HT1080 (cell line): ENCODE data around the gene DNAH8. TPM values are rescaled to one million over a fixed set of nuclear protein-coding genes. Genes with fewer than 3 reads are reported as not detected.
A peak's percentile ranks its signal among the peaks of the same experiment; 100 is the strongest.

Experiments used
- DNase-seq: peaks from one replicate; pipeline ENCODE4 v3.0.0-alpha.2; 2015; ENCODE audit warnings: low read depth
- total RNA-seq: library from RNA; depleted of rRNA; stranded (reverse); fragments of >200 nt; shearing (Covaris generic); gene quantifications from 2 replicates; pipeline ENCODE4 v1.2.3, GENCODE V29; 2014

The DNAH8 gene
- total RNA-seq, 1 experiment from 2014 or later = not detected

DNA sequence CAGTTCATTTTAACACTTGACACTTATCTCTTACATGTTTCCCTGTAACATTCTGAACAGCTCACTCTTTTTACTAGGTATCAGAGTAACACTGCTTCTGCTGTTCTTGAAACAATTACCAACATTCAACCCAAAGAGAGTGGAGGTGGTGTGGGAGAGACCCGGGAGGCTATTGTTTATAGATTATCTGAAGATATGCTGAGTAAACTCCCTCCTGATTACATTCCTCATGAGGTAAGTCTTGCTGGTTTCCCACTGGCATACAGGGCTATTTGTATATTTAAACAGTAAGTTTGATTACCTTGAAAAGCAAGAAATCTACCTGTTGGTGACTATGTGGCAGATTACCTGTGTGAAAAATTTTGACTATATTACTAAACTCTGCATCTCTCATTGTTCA lies 293.6 kb downstream of the DNAH8 start:
- DNase-seq = no peak

DNA sequence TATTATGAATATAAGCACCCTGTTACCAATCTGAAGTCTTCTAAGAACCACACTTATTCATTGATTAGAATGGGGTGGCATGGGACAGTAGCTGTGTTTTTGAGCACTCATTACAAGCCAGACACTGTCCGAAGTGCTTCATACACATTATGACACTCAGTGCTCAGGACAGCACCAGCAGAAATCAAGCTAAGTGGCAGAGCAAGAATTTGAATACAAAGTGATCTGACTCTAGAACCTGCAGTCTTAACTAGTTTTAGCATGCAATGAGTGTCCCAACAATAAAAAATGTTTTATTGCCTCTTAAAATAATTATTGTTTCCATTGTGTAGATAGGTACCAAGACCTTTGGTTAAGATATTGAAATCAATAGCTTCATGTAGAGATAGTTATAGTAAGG lies 294.4 kb downstream of the DNAH8 start:
- DNase-seq = no peak

DNA sequence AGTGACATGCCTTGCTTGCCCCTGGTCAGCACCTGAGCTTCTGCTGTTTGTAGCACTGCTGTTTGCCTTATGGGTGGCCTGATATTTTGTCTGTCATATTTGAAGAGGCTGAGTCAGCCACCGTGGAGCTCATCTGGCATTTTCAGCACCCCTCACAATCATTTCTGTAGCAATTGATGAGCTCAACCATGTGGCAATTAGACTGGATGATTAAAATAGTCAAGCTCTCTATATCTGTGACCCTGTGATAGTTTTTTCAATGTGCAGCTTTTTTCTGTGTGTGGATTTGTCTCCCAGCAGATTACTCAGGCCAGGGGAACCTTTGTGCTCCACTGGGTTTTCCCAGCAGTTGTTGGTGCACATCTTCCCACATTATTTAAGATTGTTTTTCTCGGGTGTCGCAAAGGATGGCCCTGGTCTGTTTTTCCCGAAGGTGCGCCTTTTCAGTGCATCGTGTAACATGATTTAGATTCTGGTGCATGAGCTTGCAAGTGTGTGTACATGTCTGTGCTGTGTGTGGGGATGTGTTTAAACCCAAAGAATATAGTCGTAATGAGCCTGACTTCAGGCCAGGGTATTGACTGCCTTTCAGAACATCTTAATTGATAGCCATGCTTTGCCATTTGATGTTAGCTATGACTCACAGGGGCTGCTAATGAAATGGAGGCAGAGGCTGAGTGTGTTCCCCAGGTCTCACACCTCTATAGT lies 301.9 kb downstream of the DNAH8 start:
- no peak for DNase-seq

DNA sequence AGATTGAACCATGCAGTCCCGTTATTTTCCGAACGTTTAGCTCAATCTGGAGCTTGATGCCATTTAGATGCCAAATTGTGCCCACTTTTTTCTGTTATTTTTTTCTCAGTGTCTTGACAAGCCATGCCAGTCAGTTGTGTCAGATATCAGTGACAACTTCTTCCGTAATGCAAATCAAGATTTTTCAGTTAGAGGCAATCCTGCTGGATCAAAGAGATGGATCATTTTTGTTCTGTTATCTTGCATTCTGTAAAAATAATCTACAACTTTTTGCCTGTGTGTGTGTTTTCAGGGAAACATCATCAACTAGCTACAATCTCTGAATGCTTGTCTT lies 302.4 kb downstream of the DNAH8 start:
- no peak for DNase-seq

DNA sequence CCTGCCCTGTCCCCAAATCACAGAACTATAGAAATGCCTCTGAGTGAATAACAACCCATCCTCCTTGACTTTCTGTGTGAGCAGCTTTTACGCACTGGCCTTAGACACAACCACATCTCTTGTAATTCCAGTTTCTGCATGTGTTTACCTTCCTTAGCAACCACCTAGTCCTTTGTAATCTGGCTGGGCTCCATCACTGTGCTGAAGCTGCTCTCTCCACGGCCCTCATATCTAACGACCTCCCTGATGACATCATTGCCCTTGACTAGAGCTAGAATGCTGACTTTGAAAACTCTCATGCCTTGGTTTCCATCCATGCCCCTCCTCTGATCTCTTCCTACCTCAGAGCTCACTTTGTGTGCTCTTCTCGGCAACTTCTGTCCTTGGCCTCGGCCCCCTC lies 303.0 kb downstream of the DNAH8 start:
- no peak for DNase-seq

DNA sequence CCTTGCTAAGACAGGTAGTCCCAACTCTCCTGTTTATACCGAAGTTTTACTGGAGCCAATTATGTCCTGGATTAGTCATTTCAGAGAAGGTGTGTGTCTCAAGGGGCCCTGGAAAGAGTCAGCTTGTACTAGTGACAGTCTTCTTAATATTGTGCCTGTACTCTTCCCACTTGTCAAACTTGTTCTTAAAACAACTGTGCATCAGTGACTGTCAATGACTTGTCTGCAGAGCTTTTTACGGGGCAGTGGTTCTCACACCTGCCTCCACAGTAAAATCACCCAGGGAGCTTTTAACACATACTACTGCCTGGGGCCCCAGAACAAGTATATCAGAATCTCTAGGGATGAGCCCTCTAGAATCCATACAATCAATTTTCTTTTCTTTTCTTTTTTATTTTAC lies 305.0 kb downstream of the DNAH8 start:
- no peak for DNase-seq

DNA sequence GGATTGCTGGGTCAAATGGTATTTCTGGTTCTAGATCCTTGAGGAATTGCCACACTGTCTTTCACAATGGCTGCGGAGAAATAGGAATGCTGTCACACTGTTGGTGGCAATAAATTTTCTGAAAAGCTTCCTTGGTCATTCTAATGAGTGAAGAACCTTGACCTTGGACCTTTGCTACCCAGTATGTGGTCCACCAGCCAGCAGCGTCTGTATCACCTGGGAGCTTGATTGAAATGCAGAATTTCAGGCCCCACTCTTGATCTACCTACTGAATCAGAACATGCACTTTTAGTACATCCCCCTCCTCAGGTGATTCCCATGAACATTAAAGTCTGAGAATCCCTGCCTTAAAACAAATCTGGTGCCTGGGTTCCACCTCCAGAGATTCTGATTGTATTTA lies 305.9 kb downstream of the DNAH8 start:
- DNase-seq = no peak

DNA sequence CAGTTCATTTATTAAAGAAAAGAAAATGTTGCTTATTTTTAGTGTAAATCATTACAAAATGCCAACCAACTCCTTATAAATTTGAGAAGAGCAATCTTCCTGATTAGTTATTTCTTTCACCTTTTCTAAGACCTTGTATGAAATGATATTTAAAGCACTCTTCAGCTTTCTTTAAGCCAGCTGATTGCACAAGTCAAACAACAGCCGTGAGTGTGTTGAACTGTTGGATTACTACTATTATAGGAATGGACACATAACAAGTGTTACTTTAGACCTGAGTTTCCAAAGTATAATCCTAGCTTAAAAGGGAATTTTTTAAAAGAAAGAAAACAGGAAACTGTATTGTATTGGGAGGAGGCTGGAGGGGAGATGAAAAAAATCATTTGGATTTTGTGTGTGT lies 306.7 kb downstream of the DNAH8 start:
- no peak for DNase-seq

DNA sequence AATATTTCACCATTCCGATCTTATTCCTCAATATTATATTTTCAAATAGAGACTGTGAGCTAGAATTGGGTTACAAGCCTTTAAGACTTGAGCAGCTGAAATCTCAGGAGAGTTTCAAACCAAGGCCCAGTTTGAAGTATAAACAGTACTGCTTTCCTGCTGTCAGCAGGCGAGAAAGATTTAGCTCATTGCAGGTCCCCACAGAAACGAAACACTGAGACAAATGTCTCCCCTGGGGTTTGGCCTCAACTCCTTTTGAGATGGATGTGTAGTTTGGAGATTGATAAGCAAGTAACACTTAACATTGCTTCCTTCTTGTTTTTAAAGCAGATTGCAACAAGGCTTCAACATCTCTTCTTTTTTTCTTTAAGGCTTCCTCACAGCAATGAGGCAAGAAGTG lies 311.1 kb downstream of the DNAH8 start:
- no peak for DNase-seq

DNA sequence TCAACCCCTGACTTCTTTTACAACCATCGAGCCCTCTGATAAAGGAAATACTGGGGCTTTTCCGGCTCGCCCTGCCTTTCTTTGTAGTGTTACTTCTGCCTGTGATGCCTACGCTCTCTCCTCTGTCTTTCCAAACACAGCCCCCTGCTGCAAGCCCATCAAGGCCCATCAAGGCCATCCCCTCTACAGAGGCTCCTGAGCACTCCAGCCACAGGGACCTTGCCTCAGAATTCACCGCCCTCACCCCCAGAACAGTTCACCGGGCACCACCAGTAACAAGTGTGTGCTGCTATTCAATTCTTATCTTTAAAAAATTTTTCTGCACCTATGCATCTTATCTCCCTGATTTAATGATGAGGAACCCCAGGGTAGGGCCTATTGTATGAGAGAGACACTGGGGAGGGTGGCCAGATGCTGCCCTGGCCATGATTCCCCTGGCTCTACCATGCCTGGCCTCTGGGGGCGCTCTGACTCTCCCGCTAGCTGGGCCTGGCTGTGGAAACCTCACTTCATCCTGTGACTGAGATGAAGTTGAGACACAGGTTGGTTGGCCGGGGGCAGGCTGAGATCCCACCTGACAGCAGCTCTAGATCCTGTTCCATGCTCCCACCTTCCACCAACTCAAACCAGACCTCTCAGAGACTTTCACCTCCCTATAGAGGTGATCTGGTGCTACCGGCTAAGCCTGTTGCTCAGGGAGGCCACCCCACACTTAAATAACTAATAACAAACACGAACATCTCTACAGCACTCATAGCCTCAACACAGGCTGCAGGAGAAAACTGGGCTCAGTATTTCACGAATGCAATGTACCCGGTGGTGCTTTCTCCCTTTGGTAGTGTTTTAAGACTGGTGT lies 314.3 kb downstream of the DNAH8 start:
- DNase-seq = peak; percentile 30

DNA sequence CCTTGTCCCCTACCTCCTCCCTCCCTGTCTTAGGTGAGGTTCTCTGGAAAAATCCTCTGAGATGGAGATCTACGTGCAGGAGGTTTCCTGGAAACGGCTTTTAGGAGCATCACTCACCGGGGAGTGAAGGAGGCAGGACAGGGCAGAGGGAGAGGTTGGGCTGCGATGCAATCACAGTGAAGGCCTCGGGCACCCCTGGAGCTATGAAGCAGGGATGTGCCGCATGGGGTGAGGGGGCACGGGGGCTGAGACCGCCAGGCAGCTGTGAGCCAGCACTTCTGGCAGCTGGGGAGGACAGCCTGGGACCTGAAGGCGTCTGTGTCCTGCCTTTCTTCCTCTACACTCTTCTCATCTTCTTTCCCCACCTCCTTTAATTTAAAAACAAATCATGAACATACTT lies 320.6 kb downstream of the DNAH8 start:
- DNase-seq = no peak

DNA sequence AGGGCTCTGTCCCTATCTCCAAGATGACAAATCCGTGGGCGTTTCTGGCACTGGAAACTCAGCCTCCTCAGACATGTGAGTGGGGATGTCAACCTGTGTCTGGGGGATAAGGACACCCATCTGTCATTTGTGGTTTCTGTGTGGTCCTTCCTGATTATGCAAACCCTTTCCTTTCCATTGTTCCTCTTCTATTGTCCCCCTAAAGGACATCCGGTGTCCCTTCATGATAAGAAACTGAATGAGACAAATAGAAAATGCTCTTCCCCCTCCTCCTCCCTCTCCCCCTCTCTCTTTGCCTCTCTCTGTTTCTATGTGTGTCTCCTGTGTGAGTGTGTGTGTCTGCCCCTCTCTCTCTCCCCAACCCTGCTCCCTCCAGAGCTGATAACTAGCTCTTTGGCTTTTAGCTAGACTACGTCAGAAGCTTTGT lies 322.0 kb downstream of the DNAH8 start:
- DNase-seq = peak; percentile 14

DNA sequence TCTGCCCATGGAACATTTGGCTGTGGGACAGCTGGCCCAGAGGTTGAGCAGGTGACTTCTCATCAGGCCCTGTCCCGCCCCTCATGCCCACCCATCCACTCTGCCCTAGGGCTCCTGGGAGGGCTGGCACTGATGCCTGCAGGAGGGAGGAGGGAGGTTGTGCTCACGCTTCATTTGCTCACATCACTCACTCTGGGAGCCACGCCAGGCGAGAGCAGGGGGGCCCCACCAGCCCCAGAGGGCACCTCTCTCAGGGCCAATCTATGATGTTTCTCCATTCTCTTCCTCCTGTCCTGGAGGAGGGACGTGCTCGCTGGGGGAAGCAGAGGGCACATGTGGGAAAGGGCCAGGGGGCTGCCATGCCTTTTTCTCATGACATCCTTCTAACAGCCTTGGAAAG lies 322.6 kb downstream of the DNAH8 start:
- DNase-seq = no peak

DNA sequence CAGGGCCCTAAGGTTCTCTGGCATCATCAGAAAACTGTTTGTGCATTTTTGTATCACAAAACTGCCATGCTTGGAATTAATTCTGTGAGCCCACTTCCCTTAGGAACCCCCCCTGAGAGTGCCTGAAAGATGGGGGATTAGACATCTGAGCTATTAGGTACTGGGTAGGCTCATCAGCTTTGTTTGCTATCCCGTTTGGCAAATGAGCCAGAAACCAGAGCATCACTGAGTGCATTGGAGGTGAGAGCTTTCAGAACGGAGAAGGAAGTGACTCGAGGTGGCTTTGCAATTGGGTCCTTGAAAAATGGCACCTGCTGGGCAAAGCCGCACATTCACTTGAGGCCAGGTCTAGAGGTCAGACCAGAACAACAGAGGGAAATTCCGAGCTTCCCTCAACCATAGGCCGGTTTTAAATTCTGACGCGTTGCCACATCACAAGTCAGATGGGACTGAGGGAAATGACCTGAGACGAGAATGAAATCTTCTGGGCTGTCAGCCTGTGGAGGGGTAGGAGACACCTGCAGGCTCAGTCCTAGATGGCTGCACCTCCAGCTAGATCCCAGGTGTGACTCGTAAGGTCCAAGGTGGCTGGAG lies 325.1 kb downstream of the DNAH8 start:
- no peak for DNase-seq

DNA sequence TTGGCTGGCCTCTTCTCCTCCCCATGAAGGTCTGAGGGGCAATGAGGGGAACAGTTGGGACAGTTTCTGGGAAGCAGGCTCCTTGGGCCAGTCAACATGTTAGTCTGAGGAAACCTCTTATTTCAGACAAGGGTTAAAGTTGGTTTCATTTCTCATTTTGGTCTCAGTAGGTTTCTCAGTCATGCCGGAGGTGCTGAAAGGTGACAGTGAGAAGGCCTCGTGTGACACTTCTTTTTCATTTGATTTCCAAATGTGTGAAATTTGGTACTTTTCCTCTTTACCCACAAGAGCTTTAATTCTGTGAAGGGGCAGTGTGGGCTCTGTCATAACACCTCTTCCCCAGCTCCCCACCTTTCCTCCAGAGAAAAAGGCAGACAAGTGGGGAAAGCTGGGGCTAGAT lies 326.0 kb downstream of the DNAH8 start:
- DNase-seq = no peak

DNA sequence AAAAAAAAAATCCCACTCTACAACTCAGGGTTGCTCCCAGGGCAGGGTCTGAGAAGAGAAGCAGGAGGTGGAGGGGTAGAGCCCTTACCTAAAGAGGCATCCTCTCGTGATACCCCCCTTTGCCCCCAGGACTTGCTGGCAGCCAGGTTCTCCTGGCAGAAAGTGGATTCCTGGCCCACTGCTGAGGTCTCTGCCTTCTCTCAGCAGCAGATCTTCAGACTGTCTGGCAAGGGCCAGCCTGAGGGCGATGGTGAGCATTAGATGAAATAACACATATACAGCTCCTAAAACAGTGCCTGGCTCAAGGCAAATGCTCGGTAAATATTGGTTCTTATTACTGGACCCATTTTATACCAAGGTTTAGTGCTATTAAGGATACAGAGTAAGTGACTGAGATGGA lies 328.7 kb downstream of the DNAH8 start:
- DNase-seq = no peak

DNA sequence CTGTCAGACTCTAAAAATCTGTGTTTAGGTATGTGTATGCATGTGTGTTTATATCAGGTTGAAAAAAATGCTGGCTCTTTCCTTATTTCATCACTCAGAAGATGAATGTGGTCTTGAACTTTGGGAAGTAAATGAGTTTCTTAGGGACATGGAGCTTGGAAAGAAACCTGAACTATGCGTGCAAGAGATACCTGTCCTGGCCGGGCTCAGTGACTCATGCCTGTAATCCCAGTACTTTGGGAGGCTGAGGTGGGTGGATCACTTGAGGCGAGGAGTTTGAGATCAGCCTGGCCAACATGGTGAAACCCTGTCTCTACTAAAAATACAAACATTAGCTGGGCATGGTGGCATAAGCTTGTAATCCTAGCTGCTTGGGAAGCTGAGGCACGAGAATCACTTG lies 329.1 kb downstream of the DNAH8 start:
- DNase-seq = no peak

DNA sequence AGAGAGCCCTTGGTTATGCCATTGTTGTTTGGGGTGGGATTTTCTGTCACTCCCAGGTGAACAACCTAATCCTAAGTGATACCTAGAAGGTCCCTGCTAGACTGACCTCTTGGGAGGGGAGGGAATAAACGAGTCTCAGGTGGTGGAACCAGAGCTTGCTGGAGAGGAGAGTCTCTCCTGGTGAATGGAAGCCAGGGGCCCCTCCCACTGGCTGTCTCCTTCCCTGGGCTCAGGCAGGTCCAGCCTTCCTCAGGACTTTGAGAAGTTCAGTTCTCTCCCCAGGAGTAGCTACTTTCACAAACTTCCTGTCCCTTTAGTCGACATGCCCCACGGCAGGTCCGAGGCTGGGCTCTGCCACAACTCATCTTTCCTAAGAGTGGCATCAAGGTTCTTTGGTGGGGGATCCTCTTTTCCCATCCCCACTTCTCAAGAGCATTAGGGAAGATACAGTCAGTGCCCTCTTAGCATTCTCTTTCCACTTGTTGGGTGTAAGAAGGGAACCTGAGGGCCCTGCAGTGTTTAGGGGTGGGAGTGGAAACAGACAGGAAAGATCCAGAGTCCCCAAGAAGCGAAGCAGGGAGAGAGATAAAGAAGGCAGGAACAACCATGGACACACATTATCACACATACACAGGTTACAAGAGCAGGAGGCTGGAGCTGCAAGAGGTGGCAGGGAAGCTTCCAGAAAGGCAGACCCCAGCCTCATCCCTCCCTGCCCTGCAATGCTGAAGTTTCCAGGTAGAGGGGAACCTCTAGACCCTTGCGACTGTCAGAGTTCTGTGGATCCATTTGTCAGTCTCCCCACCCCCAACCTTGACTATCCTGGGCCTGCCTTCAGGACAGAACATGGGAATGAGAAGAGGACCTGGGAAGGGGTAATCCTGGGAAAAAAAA lies 332.6 kb downstream of the DNAH8 start:
- DNase-seq = no peak

DNA sequence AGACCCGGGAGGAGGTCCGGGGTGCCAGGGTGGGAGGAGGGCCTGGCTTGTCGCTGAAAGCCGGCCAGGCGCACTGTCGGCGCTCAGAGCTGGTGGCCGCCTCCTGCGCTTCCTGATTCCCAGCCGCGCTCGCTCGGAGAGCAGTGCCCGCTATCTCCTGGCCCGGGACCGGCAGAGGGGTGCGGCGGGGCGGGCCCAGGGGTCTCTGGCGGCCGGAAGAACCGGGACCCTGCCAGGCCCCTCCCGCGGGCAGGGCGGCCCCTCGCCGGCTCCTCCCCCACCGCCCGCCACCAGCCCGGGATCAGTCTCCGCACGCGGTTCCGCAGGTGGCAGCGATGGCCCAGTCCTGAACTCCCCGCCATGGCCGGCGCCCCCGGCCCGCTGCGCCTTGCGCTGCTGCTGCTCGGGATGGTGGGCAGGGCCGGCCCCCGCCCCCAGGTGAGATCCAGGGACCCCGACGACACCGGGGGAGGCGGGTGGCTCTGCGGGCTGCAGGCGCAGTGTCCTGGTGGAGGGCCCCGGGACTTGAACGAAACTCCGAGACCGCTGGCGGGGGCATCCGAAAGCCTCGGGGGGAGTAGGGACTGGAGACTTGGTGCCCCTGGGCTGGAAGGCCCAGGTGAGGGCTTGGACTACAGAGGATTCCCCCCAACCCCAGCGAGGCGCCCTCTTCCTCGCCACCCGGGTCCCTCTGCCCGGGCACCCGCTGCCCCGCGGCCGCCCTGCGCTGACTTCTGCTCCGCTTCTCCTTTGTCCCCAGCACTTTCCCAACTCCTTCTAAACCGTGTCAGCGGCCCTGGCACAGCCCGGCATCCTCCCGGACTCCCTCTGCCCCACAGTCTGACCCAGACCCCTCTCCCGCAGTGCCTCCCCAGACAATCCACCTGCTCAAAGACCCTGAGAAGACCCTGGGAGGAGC lies 333.6 kb downstream of the DNAH8 start, which contains the start of gene GLP1R:
Gene GLP1R, plus strand, starts transcription at position 301 of the 919 bp plus-strand sequence. Its CDS starts 60 bp downstream, at position 361.
- no peak for DNase-seq

DNA sequence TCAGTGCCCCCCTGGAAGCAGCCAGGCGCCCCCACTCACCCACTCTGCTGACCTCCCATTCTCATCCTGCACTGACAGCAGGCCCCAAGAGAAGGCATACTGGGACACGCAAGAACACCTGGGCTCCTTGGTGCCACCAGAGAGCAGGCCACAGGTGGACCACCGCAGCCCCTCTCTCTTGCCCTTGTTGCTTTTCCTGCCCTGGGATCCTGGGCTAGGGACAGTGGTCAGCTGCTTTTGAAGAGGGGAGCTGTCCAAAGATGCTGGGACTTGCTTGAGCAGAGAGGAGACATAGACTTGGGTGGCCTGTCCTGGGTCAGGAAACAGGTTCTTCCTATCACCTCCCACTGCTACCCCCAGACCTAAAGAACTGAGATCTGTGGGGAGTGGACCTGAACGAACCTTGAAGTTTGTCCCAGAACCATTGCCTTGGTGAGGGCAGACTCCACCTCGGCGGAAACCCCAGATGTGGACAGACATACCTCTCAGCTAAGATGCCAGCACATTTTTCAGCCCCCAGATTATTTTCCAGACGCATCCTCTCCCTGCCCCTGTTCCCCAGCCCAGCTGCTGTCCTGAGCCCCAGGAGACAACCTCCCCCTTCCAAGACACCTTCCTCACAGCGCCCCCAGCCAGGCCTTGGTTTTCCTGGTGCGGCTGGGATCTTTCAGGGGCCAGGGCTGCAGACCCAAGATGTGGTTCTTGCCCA lies 334.6 kb downstream of the DNAH8 start:
- no peak for DNase-seq
